Stimulated activated CD8-positive, alpha-beta memory T cell treated with anti-CD3 and anti-CD28 coated beads, Interleukin-15, amount 100 ng/mL, for 48 hours (primary cell): Measurements from ENCODE around the gene SCGN.
A peak's percentile ranks its signal among the peaks of the same experiment; 100 is the strongest.

Experiments used
- DNase-seq, 2 donors: peaks; one replicate each; pipeline ENCODE4 v3.0.0-alpha.2; 2020; ENCODE audit warnings: low read depth in 2 of 2

SCGN gene

DNA sequence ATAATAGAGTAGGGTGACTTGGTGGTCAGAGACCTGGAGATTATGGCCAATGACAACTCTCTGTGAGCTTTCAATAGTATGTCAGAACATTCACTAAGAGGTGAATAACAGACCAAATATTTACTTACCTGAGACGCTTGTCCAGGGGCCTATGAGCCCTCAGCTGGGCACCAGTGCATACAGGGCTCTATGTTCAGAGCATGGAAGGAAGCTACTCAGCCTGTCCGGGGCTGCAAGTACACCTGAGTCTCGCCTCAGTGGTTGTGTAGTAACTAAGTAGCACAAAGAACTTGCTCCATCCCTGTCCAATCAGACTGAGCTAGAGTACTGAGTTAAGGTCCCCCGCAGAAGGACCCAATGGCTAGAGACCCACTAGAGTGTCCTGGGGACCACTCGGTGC, 11.6 kb upstream of the SCGN start:
- no peak for DNase-seq

DNA sequence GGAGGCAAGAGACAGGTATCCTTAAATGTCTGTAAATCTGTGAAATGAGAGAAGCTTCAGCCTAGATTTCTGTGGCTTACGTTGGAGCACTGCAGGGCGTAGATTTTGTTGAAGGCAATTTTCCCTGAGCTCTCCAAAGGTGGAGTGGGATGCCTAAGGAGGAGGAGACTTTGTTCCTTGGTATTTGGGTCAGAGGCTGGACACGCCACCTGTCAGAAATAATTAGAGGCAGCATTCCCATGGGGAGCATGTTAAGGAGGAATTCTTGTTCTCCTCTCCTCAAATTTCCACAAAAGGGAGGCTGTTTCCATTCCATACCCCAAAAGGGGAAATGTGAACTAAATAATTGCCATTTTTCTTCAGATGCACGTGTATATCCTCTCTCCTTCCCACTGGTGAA, 11.1 kb upstream of the SCGN start:
- no peak for DNase-seq

- no peak for DNase-seq
These were observed 10.6 kb upstream of the SCGN start for GRCh38 chr6:25641377-25641776.

GRCh38 chr6:25641940-25642666, 9.9 kb upstream of the SCGN start:
- DNase-seq: no peak

DNA sequence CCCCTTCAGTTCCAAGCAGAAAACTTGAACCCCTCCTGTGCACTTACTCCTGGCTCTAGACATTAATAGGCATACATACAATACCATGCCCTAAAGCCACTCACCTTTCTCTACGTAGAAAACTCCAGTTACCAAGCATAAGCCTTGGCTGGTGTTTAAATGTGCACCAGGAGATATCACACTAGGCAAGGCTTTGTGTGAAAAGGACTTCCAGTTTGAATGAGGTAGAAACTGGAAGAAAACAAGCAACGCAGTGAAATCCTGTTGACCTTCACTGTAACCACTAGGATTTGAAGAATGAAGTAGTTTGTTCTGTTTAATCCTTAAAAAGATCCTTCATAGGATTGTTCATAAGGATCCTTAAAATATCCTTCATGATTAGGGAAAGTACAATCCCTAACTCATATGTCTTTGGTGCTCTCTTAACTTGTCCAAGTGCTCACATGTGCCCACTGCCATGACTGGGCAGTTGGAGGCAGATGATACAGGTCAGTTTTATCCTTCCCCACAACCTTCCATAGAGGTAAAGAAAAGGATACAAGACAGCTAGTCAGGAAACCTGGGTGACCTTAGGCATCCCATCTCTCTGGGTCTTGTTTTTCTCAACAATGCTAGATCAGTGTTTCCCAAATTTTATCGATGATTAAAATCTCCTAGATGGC, 9.2 kb upstream of the SCGN start:
- DNase-seq: no peak

DNA sequence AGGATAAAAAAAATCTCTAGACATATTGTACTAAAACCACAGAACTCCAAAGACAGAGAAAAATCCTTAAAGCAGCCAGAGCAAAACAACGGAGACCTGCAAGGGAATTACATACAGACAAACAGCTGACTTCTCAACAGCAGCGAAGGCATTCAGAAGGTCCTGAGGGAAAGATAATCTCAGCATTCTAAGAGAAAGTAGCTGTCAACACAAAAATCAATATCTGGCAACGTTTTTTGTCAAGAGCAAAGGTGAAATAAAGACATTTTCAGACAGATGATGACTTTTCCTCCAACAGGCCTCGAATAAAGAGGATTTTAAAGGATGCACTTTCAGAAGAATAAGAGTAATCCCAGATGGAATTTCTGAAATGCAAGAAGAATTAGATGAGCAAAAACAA, 6.1 kb upstream of the SCGN start:
- DNase-seq: no peak

DNA sequence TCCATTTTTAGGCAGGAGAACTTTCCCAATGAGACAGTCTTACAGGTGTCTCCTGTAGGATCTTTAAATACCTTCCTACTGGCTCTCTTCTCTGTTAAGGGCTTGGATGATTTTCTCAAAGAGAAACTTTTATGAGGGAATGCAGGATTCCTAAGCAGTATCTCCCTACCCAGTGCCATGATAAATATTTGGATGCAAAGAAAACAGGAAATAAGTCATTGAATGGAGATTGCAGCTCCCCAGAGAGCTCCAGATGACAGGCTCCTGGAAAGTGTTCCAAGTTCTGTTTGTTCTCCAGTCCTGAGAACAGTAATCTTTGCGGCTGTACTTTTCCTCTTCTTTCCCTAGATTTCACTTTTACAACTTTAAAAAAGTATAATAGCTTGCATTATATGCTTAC, 2.4 kb upstream of the SCGN start:
- DNase-seq: no peak

GRCh38 chr6:25655723-25656122, 3.7 kb downstream of the SCGN start:
- no peak for DNase-seq

- no peak for DNase-seq
These were observed 7.8 kb downstream of the SCGN start for GRCh38 chr6:25659633-25660368.

DNA sequence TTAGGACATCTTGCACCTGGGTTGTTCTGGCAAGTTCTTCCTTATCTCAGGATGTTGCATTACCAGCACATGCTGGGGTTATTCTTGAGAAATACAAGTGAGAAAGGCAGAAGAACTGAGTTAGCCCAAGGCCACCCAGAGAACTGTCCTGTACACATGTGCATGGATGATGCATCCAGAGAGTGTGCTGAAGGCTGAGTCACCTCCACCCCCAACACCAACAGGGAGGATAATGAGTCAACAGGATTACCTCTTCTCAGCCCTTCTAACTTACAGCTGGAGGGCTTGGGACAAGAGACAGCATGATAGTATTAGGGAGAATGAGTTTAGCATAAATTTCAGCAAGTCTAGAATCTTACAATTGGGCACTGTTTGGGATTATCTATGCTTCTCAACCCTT, 8.5 kb downstream of the SCGN start:
- DNase-seq: peak; percentile 13 to 42

GRCh38 chr6:25661129-25661779, 9.2 kb downstream of the SCGN start:
- no peak for DNase-seq

- DNase-seq: no peak
These were observed 13.4 kb downstream of the SCGN start for GRCh38 chr6:25665455-25665854.

DNA sequence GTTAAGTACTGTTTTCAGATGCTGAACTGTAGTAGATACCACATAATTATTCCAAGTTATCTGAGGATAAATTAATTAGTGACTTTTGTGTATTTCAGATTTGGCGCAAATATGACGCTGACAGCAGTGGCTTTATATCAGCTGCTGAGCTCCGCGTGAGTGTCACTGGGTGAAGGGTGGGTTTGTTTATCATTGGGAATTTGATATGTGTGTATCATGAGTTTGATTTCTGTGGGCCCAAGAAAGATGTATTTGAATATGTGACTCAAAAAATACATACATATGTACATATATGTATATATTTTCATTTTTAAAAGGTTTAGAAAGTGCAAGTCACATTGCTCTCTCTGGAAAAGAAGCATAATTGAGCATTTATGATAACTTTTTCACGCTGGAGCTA, 17.4 kb downstream of the SCGN start:
- DNase-seq: no peak

- DNase-seq: no peak
These were observed 18.2 kb downstream of the SCGN start for GRCh38 chr6:25670208-25670607.

- no peak for DNase-seq
These were observed 18.9 kb downstream of the SCGN start for GRCh38 chr6:25670793-25671513.

DNA sequence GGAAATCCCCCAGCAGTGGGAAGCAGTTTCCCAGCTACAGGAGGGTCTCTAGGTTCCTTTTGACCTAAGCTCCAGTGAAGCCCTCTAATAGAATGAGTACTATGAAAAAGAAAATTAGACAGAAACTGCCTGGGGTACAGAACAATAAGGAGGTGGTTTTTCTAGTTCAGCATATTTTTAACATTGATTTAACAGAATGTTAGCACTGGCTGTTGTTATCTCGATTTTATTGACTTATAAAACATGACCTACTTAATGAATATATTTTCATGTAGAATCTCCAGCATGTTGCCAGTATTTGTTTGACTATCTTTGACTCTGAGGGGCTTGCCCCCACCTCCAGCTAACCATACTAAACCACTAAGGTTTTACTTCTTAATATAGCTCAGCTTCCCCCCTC, 19.6 kb downstream of the SCGN start:
- no peak for DNase-seq

- no peak for DNase-seq
These were observed 23.2 kb downstream of the SCGN start for GRCh38 chr6:25675167-25675566.

GRCh38 chr6:25676775-25677174, 24.8 kb downstream of the SCGN start:
- no peak for DNase-seq

DNA sequence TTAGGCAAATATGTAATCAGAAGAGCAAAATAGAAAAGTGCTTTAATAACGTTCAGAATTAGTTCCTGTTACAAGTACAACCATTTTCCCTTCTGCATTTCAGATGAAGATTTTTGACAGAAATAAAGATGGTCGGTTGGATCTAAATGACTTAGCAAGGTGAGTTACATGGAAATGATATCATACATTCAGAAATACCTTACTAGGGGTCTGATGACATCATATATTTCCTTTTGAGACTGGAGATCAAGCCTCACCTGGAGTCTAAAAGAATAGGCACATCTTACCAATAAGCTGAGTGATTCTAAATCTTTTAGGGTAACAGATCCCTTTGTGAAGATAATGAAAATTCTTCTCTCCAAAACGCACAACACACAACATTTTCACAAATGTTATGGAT, 29.8 kb downstream of the SCGN start:
- DNase-seq: no peak

- DNase-seq: no peak
These were observed 30.3 kb downstream of the SCGN start for GRCh38 chr6:25682324-25682723.

DNA sequence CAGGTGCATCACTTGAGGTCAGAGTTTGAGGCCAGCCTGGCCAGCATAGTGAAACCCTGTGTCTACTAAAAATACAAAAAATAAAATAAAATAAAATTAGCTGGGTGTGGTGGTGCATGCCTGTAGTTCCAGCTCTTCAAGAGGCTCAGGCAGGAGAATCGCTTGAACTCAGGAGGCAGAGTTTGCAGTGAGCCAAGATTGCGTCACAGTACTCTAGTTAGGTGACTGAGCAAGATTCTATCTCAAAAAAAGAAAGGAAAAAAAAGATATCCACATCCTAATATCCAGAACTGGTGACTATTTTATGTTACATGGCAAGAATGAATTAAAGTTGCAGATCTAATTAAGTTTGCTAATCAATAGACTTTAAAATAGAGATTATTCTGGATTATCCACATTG, 32.5 kb downstream of the SCGN start:
- no peak for DNase-seq

GRCh38 chr6:25685251-25685650, 33.2 kb downstream of the SCGN start:
- DNase-seq: no peak
